GM11168 (cell line): ENCODE data around the gene EDAR.

ENCODE experiments used
- in situ Hi-C: fragments of 300-500 bp; cut with MboI; formaldehyde crosslinking; loops from one replicate; pipeline ENCODE4 v1.12.0; 2022; ENCODE audit warnings: low sequenced_read_pairs; ENCODE audit not compliant: unreplicated experiment

EDAR gene

DNA sequence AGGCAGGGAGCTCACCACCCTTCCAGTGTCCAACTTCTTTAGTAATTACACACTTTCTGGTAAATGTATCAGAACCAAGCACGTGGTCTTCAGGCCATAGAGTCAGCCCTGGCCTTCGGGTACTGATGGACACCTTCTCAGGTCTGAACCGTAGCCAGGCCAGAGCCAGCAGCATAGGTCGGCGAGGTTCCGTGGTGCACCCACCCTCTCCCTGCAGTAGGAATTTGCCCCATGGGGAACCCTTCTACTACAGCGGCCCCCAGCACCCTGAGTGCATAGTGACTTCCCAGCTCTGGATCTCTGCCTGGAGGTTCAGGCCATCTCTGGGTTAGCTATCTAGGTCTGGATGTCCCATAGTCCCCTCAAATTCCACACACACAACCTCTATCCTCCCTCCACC, 61.6 kb downstream of the EDAR start:
- in situ Hi-C loops: no loop called here

DNA sequence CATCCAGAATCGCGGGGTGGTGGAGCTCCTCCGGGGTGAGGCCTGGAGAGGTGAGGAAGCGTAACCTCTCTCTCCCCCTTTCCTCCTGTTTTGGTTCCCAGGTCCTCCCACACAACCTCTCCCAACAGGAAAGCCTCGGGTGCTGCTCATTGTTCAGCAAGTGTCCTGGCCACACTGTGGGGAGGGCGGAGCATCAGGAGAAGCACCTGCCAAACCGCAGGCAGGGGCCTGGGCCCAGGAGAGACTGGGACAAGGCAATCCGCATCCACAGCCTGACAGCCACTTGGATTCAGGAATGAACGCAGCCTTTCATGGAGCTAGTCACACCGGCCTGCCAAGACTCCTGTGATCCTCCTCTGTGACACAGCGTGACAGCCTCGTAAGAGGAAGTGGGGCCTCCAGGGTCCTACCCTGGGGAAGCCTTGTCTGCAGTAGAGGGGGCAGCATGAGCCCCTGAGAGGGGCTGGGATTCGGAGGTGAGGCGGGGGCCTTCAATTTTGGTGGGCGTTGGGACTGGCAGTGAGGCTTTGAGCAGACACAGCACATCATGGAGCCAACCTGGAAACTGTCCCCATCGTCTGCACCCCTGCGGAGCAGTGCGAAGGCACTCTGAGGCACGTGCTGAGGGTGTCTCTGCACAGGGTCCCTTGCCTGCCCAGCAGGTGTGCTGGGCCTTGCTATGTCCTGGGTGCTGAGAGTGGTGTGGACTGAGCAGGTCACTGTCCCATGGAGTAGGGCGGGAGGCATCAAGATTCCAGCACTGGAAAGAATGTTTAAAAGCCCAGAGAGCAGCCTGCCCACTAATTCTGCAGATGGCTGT, 62.2 kb downstream of the EDAR start:
- in situ Hi-C loops: no loop called here

DNA sequence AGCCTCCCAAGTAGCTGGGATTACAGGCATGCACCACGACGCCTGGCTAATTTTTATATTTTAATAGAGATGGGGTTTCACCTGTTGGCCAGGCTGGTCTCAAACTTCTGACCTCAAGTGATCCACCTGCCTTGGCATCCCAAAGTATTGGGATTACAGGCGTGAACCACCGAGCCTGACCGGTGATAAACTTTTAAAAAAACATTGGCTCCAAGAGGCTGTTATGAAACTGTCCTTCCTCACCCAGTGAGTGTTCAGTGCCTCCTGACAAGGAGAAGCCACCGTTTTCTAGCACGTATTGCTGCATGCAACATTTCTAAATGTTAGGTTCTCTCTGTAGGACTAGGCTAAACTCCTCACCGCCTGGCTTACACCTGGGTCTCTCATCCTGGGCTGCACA, 63.3 kb downstream of the EDAR start:
- in situ Hi-C loops: no loop called here

DNA sequence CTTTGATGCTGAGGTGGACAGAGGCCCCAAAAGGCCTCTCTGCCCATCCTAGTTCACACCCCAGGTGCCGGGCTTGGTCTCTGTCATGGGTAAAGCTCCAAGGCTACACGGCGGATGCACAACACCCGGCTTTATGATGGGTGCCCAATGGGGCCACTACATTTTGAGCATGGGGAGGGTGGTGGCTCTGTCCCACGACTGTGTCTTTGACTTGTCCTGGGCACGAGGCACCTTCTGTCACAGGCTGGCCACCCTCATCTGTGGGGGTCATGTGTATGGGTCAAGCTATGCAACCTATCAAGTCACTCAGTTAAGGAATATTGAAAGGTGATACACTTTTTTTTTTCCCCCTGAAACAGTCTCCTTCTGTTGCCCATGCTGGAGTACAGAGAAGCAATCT, 63.7 kb downstream of the EDAR start:
- in situ Hi-C loops: no loop called here

DNA sequence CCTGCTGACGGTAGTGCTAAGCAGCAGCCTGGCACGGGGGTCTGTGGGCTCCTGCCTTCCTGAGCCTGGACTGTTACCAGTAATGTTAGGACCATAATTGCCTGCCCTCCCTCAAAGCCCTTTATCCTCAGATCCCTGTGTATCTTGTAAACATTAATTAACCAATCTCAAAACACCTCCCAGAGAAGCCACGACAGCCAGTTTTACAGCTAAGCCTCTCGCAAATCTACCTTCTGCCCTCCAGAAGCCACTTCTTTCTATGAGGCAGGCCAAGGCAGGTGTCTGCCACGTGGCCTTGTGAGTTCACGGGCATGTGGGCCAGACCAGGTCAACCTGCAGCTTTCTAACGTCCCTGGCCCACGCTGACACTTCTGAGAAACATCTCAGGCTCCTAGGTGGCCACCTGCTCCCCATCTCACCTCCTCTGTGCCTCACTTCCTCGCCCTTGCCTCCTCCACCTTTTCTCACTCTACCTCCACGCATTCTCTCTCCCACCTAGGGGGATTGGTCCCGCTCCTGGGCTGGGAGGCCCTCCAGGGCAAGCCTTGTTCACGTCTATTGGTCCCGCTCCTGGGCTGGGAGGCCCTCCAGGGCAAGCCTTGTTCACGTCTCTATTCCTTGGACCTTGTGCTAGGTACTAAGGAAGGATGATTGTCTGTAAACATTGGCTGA, 64.3 kb downstream of the EDAR start:
- in situ Hi-C loops: no loop called here

DNA sequence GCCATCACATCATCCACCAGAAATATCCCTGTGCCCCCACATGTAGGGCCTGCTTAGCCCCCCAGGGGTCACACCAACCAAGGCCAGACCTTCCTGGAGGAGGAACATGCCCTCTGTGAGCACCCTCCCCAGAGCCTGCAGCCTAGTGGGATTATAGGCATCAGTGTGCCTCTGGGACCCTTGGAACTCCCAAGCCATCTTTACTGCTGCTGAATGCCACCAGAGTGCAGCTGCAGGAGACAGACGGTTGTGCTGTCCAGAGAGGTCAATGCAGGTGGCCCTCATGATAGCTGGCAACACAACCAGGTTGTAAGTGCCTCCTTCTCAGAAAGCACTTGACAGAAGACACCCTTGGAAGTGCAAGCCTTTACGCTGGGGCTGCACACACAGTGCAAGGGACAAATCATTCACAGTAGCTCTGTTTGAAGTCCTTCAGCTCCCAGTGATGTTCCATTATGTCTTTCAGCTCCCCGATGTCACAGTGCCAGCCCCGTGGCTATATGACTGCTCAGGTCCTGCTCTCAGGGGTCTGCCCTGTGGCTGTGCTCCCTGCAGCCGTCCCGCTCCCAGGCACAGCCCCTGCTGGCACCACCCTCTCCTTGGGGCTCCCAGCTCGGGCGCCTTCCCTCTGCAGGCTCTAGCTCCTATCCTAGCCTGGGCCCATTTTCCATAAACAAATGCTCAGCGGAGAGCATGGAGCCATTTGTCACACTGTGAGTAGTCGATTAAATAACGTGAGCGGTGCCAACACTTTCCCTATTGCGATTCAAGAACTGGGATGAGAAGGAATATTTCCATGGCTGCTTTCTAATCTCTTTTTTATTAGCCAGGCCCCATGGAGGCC, 65.1 kb downstream of the EDAR start:
- in situ Hi-C loops: no loop called here

- in situ Hi-C loops: no loop called here
These were observed 65.9 kb downstream of the EDAR start for GRCh38 chr2:108923019-108923700.

DNA sequence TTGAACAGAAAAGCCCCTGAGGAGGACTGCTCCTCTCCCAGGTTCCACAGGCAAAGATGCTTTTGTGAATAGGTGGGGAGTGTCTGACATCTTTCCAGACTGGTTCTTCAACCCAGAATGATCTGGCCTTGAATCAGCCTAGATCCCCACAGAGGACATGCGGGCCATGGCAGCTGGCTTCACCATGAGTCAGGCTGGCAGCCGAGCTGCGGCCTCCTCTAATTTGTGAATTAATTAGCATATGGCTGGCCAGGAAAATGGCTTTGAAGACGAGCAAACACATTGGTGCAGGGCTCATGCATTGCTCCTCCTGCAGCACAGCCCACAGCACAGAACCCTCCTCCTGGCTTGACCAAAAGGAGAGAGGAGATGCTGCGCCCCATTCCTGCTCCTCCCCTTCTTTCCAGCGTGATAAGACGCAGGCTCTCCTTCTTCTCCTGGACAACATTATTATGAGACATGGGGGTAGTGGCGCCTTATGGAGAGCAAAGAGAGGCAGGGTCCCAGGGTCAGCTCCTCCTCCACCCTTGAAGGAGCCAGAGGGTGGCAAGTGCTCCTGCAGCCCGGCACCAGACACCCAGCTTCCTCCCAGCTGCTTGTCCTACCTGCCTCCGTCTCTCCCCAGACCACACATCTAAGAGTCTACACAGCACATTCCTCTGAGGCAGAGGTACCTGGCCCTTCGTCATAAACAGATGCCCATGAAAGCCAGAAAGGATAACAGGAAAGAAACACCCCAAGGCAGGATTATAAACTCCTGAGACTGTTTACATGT, 66.7 kb downstream of the EDAR start:
- in situ Hi-C loops: no loop called here

DNA sequence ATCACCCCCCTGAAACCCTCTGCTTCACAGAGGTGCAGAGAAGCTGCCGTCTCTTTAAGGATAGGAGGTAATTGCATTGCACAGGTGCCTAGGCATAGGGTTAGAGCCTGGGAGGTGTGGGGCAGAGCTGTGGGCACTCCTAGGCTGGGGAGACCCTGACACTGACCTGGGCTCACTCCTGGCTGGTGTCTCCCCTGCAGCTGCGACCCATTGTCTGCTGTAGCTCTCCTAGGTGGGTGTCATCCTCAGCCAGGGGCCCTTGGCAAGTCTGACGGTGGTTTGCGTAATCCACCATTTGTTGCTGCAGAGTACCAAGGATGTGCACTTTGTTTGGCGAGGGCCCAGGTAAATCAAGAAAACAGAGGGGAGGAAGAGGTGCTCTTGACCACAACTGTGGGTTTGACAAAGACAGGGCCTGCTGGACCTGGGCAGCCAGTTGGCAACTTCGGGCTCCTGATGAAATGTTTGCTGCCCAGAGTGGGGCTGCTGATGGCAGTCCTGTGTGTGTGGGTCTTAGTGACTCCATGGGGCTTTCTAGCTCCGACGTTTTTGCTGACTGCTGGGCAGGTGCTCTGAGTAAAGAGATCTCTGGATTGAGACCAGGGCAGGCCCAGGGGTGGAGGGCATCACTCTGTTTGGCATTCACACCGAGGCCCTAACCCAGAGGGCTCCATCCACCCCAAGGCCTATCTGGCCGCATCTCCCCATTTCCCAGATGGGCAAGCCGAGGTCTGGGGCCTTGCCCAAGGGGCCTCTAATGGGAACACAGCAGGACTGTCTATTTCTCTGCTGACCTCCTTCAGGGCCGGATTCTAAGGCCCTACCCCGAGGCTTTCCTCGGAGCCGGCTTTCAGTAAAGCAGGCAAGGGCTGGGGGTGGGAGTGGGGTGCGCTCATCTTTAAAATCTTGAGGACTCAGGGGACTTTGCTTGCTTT, 67.7 kb downstream of the EDAR start:
- in situ Hi-C loops: no loop called here

DNA sequence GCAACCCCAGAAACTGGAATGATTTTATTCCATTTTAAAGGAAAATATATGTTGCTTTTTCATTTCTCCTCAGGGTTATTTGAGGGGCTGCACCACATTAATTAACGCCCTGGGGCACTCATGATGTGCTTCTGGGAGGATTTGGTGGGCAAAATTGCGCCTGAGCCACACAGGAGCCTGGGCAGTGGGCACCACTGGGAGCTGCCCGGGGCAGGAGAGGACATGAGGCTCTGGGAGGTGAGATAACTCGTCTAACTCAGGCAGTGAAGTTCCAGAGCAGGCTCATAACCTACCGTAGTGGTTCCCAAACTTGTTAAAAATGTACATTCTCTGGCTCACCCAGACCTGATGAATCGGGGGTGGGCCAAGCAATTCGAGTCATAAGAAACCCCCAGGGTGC, 68.3 kb downstream of the EDAR start:
- in situ Hi-C loops: no loop called here

GRCh38 chr2:108919571-108920373, 69.2 kb downstream of the EDAR start:
- in situ Hi-C loops: no loop called here

- in situ Hi-C loops: no loop called here
These were observed 70.1 kb downstream of the EDAR start for GRCh38 chr2:108918941-108919341.

- in situ Hi-C loops: no loop called here
These were observed 70.7 kb downstream of the EDAR start for GRCh38 chr2:108918156-108918874.

- in situ Hi-C loops: no loop called here
These were observed 71.5 kb downstream of the EDAR start for GRCh38 chr2:108917526-108917925.

GRCh38 chr2:108916796-108917421, 72.1 kb downstream of the EDAR start:
- in situ Hi-C loops: no loop called here

- in situ Hi-C loops: no loop called here
These were observed 72.8 kb downstream of the EDAR start for GRCh38 chr2:108916122-108916795.
